ENCODE measurements around the gene NUP210.

GRCh38 chr3:13364602-13365271 is 55.4 kb downstream of the NUP210 start:
- TF ChIP-seq CTCF (conservative IDR thresholded peaks at IDR 0.05; ENCODE audit: low read depth, low read length) (no peak), EZH2 (IDR thresholded peaks at IDR 0.05; ENCODE audit: low read length, unreplicated experiment) (no peak), EZH2phosphoT487 (IDR thresholded peaks at IDR 0.05; ENCODE audit: borderline replicate concordance, low read length) (no peak)
